Activated naive CD4-positive, alpha-beta T cell treated with anti-CD3 and anti-CD28 coated beads, Interleukin-2, amount 50 U/mL, for 72 hours (primary cell): ENCODE results near the gene GRP. TPM values are rescaled to one million over a fixed set of nuclear protein-coding genes. Genes with fewer than 3 reads are reported as not detected.

ENCODE experiments used
- ATAC-seq, 2 donors: fragments of 150-1000 bp; cut with Tn5 transposase; 2 replicates each; pipeline ENCODE4 v1.10.0; 2021; ENCODE audit warnings: mild to moderate bottlenecking in 2 of 2, moderate library complexity in 2 of 2
- DNase-seq, 2 donors: peaks; one replicate each; pipeline ENCODE4 v3.0.0; 2021 to 2022; ENCODE audit warnings: low spot score in 2 of 2
- H3K27ac Mint-ChIP-seq, 2 donors: one replicate each; pipeline ENCODE4 v1.8.0; 2022; ENCODE audit warnings: mild to moderate bottlenecking in 2 of 2, mixed read lengths in 2 of 2
- H3K36me3 Mint-ChIP-seq, 2 donors: one replicate each; pipeline ENCODE4 v1.8.0; 2022; ENCODE audit warnings: mixed read lengths in 2 of 2
- H3K9me3 Mint-ChIP-seq, 2 donors: one replicate each; pipeline ENCODE4 v1.8.0; 2022; ENCODE audit warnings: mixed read lengths in 2 of 2
- total RNA-seq, 2 donors: library from RNA; stranded (reverse); gene quantifications; one replicate each; pipeline ENCODE4 v1.2.3, GENCODE V29; 2022

GRP gene
- total RNA-seq, 2 donors from 2014 or later: not detected

GRCh38 chr18:59272221-59272888 is 52.4 kb downstream of the GRP start:
- DNase-seq (no peak), ATAC-seq (peak in 1 of 2 donors; percentile 25)
- Mint-ChIP-seq H3K36me3 (peaks cover 0 to 11% of the 10 kb centered on the region in 2 donors), H3K9me3 (no peaks in the 10 kb centered on the region), H3K27ac (no peak overlapping the region)

DNA sequence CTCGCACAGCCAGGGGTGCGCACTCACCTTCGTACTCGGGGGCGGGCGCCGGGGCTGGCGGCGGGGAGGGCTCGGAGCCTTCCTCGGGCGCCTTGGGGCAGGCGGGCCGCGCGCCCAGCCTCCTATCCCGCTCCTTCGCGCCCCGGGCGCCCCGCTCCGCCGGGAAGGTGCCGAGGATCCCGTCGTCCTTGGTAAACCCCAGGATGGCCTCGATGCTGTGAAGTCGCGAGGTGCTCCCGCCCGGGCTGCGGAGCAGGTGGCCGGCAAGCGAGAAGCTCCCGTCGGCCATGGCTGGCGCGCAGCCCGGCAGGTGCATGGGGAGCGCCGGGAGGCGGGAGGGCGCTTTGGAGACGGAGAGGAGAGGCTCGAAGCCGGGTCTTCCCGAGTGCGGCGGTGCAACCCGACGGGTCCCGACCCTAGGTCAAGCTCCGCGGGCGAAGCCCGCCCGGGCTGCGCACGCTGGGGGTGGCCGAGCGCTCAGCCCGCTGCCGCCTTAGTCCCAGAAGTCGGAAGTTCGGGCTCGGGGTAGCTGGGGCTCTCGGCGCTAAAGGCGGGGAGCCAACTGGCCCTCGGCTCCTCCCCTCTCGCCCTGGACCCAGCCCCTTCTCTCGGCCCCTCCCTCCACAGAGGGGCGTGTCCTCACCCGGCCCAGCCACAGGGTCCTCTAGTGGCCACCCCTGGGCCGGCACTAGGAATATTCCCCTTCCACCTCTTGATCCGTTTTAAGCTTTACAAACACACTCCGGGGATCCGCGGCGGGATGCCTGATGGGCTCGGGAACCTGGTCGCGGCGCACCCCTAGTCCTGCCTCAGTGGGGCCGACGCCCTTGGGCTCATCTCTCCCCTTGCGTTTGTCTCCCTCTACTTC is 53.2 kb downstream of the GRP start, which contains the start of gene RAX:
Gene RAX, minus strand, starts transcription at position 564 of the 868 bp plus-strand sequence. Its CDS starts 248 bp downstream, at position 316.
- H3K9me3 Mint-ChIP-seq: no peaks in the 10 kb centered on the region
- H3K27ac Mint-ChIP-seq: no peak within 1 kb of the TSS
- peaks cover 0 to 11% of the 10 kb centered on the region in 2 donors for H3K36me3 Mint-ChIP-seq
- ATAC-seq (peak; percentile 16 to 72), DNase-seq (peak in 1 of 2 donors; percentile 49)

GRCh38 chr18:59273759-59274532 is 54.0 kb downstream of the GRP start:
- DNase-seq (peak in 1 of 2 donors; percentile 8), ATAC-seq (no peak)
- Mint-ChIP-seq H3K36me3 (peaks cover 0 to 11% of the 10 kb centered on the region in 2 donors), H3K9me3 (no peaks in the 10 kb centered on the region), H3K27ac (no peak overlapping the region)

DNA sequence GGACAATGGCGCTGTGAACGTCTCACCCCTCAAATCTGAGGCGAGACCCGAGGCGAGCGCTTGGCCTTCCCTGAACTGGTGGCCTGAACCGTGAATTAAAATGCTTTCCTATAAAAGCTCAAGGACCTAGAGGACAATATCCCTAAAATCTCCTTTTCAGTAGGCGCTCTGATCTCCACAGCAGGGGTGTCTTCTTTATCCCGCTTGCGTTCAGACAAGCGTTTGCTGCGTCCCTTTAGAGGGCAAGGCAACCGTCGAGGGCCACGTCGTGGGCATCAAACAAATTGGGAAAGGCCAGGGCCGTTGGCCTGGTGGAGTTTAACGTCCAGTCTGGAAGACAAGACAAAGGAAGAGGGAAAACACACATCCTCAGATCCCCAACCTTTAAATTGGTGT is 54.6 kb downstream of the GRP start:
- no peak overlapping the region for H3K27ac Mint-ChIP-seq

DNA sequence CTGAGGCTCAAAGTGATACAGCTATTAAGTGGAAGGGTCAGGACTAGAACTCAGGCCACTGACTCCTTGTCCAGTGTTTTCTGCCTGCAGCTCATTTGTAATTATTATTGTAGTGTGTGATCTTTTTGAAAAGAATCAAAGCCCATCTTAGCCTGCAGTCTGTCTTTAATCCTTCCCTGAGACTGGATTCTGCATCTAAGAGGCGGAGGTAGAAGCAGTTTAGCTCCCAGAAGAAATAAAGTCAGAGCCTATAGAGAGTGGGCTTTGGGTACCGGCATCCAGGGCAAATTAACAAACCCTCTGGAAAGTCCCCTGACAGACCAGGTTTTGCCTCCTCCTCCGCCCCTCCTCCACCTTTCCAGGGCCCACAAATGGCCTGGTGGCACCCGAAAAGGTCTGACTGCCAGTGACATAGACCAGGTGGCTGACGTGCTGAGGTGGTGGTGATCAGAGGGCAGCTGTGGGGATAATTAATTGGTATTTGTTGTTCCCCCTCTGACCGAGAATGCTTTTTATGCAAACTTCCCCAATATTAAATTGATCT is 55.5 kb downstream of the GRP start:
- ATAC-seq (no peak), DNase-seq (no peak)
- Mint-ChIP-seq H3K9me3 (no peaks in the 10 kb centered on the region), H3K27ac (no peak overlapping the region), H3K36me3 (peaks cover 0 to 6% of the 10 kb centered on the region in 2 donors)

More for the DNA sequence above, 54.6 kb downstream of the GRP start:
- H3K36me3 Mint-ChIP-seq: peaks cover 0 to 9% of the 10 kb centered on the region in 2 donors
- DNase-seq (no peak), ATAC-seq (no peak)
- H3K9me3 Mint-ChIP-seq: no peaks in the 10 kb centered on the region

DNA sequence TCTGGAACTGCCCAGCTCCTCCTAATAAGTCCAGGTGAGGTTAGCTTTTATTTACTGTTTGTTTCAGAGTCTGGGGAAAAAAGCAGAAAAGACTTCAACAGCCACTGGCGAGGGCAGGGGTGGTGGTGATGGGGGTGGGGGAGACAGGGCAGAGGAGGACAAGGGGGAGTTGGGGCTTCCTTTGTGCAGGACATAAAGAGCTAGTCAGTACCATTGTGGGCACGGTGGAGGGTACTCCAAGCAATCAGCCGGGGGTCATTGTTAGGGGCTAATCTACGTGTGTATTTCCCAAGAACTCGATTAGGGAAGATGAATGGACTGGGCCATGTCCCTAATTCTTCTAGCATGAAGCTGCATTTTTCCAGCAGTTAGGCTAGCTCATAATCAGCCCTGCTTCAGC is 56.1 kb downstream of the GRP start:
- no peak for ATAC-seq
- Mint-ChIP-seq H3K36me3 (peaks cover 0 to 6% of the 10 kb centered on the region in 2 donors), H3K27ac (no peak overlapping the region), H3K9me3 (no peaks in the 10 kb centered on the region)
- DNase-seq: no peak

DNA sequence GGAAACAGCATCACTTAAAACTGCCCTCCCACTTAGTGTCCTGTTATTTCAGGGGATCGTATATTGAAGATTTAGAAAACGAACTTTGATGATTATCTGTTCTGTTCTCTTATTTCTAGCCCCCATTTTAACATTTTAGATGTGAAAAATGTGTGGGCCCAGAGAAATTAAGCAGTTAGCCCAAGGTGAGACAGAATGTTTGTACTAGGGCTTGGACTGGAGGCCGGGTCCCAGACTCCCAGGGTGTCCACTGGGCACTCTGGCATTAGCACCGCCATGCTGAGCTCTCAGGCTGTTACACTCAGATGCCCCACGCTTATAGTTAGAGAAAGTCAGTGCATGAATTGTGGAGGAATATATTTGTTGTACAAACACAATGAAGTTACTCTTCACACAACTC is 58.8 kb downstream of the GRP start:
- ATAC-seq: peak in 1 of 2 donors; percentile 9
- H3K27ac Mint-ChIP-seq: no peak overlapping the region
- peaks cover 0 to 6% of the 10 kb centered on the region in 2 donors for H3K36me3 Mint-ChIP-seq
- DNase-seq: no peak
- no peaks in the 10 kb centered on the region for H3K9me3 Mint-ChIP-seq

DNA sequence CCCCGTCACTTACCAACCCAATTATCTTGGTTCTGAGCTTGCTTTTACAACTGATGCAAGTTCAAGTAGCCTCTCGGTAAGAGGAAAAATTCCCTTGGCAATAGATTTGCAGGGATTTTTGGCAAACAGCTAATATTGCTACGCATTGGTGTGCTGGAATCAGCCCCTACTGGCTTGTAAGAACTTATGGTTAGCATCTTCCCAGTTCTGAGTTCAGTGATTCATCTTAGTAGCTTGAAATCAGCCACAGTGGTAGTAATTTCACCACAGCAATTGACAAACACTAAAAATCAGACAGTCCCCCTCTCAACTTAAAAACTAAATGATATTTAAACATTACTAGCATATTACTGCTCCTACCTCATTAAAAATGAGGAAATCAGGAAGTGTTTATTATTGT is 59.2 kb downstream of the GRP start:
- DNase-seq (no peak), ATAC-seq (peak in 1 of 2 donors; percentile 76)
- no peaks in the 10 kb centered on the region for H3K9me3 Mint-ChIP-seq
- H3K36me3 Mint-ChIP-seq: peaks cover 0 to 6% of the 10 kb centered on the region in 2 donors
- no peak overlapping the region for H3K27ac Mint-ChIP-seq

GRCh38 chr18:59279722-59280121 is 59.8 kb downstream of the GRP start:
- DNase-seq: no peak

More at GRCh38 chr18:59279722-59280121, 59.8 kb downstream of the GRP start:
- Mint-ChIP-seq H3K36me3 (peaks cover 0 to 1% of the 10 kb centered on the region in 2 donors), H3K9me3 (no peaks in the 10 kb centered on the region), H3K27ac (no peak overlapping the region)
- ATAC-seq: no peak

Other genes starting within 250 kb of the GRP start
- gene SEC11C, start 80.3 kb upstream of the GRP start, total RNA-seq: 10 to 100 TPM; 33.8 to 52.9 TPM
- under 1 TPM in 1 of 2 donors, not detected in 1; 0.56 TPM for gene RAX, start 53.3 kb downstream of the GRP start, total RNA-seq
- gene CPLX4, start 98.5 kb downstream of the GRP start, total RNA-seq: not detected
- gene LMAN1, start 139.1 kb downstream of the GRP start, total RNA-seq: 100 to 1,000 TPM; 141 to 144 TPM